HepG2 (cell line): Measurements from ENCODE around the gene ANKS1A. TPM values are rescaled to one million over a fixed set of nuclear protein-coding genes. Genes with fewer than 3 reads are reported as not detected.
A peak's percentile ranks its signal among the peaks of the same experiment; 100 is the strongest.

Experiments used
- ARID2 ChIP-seq: sonication (generic); formaldehyde crosslinking; IDR thresholded peaks from 2 replicates; pipeline ENCODE4 v1.8.1; 2022; ENCODE audit warnings: mild to moderate bottlenecking, missing genetic modification reagents, borderline replicate concordance
- GLI4 ChIP-seq: sonication (generic); formaldehyde crosslinking; IDR thresholded peaks from 2 replicates; pipeline ENCODE4 v1.5.1; 2020; ENCODE audit warnings: missing genetic modification reagents, mild to moderate bottlenecking, moderate library complexity, borderline replicate concordance
- NFAT5 ChIP-seq: sonication (generic); formaldehyde crosslinking; IDR thresholded peaks from 2 replicates; pipeline ENCODE4 v1.4.0; 2020; ENCODE audit warnings: missing genetic modification reagents
- RBM22 ChIP-seq: fragments of 200-400 bp; formaldehyde crosslinking; optimal IDR thresholded peaks from 2 replicates; pipeline ENCODE3; 2017; ENCODE audit warnings: mild to moderate bottlenecking, low read length, moderate library complexity
- RFX5 ChIP-seq: IDR thresholded peaks from 2 replicates; pipeline ENCODE4 v1.6.1; 2011; ENCODE audit warnings: low read depth, low read length, improper control_type of control experiment
- SP1 ChIP-seq, 2 experiments: fragments of 450-650 bp in 1 of 2; sonication (generic) in 1 of 2; formaldehyde crosslinking in 1 of 2; IDR thresholded peaks; 2 replicates each; pipeline versions ENCODE4 v1.4.0 to v1.6.1; 2016 to 2020; ENCODE audit warnings: missing genetic modification reagents in 1 of 2
- ZNF263 ChIP-seq: sonication (generic); formaldehyde crosslinking; IDR thresholded peaks from 2 replicates; pipeline ENCODE4 v1.4.0; 2020; ENCODE audit warnings: missing genetic modification reagents
- ZNF354B ChIP-seq: sonication (generic); formaldehyde crosslinking; IDR thresholded peaks from 2 replicates; pipeline ENCODE4 v1.8.0; 2022; ENCODE audit warnings: mild to moderate bottlenecking, missing genetic modification reagents
- ZNF451 ChIP-seq: sonication (generic); formaldehyde crosslinking; IDR thresholded peaks from 2 replicates; pipeline ENCODE4 v1.5.0; 2020; ENCODE audit warnings: mild to moderate bottlenecking, missing genetic modification reagents
- ZNF652 ChIP-seq: IDR thresholded peaks from 2 replicates; pipeline ENCODE4 v1.6.1; 2016; ENCODE audit warnings: low read depth, borderline replicate concordance
- ZNF879 ChIP-seq: sonication (generic); formaldehyde crosslinking; IDR thresholded peaks from 2 replicates; pipeline ENCODE4 v1.8.1; 2023; ENCODE audit warnings: missing genetic modification reagents
- polyA plus RNA-seq, 8 experiments: library from polyadenylated mRNA; depleted of rRNA in 3 of 8; stranded (reverse) in 7 of 8; unstranded in 1 of 8; fragments of >200 nt; fragmentation: Illumina TruSeq in 4 of 8; extraction: Trizol in 4 of 8; gene quantifications; 2 replicates each; pipeline versions ENCODE4 v1.2.1 to v1.2.3, GENCODE V29; 2011 to 2016; ENCODE audit warnings: low read depth in 4 of 8, missing spikeins in 1 of 8, mixed read lengths in 1 of 8; ENCODE audit not compliant: insufficient read depth in 1 of 8
- total RNA-seq, 5 experiments: library from RNA; depleted of rRNA; stranded (reverse); fragments of >200 nt; fragmentation: Illumina TruSeq; extraction: Trizol; gene quantifications; 2 replicates each; pipeline ENCODE4 v1.2.3, GENCODE V29; 2016; ENCODE audit warnings: low read depth in 1 of 5
- TF ChIP-seq, protein P1 (sequence below): sonication (generic); formaldehyde crosslinking; IDR thresholded peaks from 2 replicates; pipeline ENCODE4 v1.4.0; 2020; ENCODE audit warnings: missing genetic modification reagents, borderline replicate concordance
- TF ChIP-seq, protein P2 (sequence below): sonication (generic); formaldehyde crosslinking; IDR thresholded peaks from 2 replicates; pipeline ENCODE4 v1.5.1; 2020; ENCODE audit warnings: missing genetic modification reagents, mild to moderate bottlenecking, borderline replicate concordance
- TF ChIP-seq, protein P3 (sequence below): sonication (generic); formaldehyde crosslinking; IDR thresholded peaks from 2 replicates; pipeline ENCODE4 v1.4.0; 2020; ENCODE audit warnings: mild to moderate bottlenecking, missing genetic modification reagents, borderline replicate concordance

The ANKS1A gene
- total and polyA plus RNA-seq, 2 of the 13 experiments (the other 11 are each of a cell fraction or from before 2014, with no cell fraction given) = 7.2 to 15.1 TPM

GRCh38 chr6:34888874-34889555 lies at the start of gene ANKS1A (continued):
- no peak for TF ChIP-seq ZNF652 (CRISPR knock-in tag)
- TF ChIP-seq ZNF879 (CRISPR knock-in tag) = 0 out of 2 replicates have a peak, but pooled peaks have one; percentile 57
- TF ChIP-seq NFAT5 (CRISPR knock-in tag) = no peak
- TF ChIP-seq, protein P1, sequence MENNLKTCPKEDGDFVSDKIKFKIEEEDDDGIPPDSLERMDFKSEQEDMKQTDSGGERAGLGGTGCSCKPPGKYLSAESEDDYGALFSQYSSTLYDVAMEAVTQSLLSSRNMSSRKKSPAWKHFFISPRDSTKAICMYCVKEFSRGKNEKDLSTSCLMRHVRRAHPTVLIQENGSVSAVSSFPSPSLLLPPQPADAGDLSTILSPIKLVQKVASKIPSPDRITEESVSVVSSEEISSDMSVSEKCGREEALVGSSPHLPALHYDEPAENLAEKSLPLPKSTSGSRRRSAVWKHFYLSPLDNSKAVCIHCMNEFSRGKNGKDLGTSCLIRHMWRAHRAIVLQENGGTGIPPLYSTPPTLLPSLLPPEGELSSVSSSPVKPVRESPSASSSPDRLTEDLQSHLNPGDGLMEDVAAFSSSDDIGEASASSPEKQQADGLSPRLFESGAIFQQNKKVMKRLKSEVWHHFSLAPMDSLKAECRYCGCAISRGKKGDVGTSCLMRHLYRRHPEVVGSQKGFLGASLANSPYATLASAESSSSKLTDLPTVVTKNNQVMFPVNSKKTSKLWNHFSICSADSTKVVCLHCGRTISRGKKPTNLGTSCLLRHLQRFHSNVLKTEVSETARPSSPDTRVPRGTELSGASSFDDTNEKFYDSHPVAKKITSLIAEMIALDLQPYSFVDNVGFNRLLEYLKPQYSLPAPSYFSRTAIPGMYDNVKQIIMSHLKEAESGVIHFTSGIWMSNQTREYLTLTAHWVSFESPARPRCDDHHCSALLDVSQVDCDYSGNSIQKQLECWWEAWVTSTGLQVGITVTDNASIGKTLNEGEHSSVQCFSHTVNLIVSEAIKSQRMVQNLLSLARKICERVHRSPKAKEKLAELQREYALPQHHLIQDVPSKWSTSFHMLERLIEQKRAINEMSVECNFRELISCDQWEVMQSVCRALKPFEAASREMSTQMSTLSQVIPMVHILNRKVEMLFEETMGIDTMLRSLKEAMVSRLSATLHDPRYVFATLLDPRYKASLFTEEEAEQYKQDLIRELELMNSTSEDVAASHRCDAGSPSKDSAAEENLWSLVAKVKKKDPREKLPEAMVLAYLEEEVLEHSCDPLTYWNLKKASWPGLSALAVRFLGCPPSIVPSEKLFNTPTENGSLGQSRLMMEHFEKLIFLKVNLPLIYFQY = 0 out of 2 replicates have a peak, but pooled peaks have one; percentile 66
- TF ChIP-seq GLI4 (CRISPR knock-in tag) = no peak
- TF ChIP-seq ZNF354B (CRISPR knock-in tag) = peak; percentile 54; the same call in 1 of the 2 replicates
- peak; percentile 82; the same call in 1 of the 2 replicates for TF ChIP-seq ARID2 (CRISPR knock-in tag)
- TF ChIP-seq, protein P2, sequence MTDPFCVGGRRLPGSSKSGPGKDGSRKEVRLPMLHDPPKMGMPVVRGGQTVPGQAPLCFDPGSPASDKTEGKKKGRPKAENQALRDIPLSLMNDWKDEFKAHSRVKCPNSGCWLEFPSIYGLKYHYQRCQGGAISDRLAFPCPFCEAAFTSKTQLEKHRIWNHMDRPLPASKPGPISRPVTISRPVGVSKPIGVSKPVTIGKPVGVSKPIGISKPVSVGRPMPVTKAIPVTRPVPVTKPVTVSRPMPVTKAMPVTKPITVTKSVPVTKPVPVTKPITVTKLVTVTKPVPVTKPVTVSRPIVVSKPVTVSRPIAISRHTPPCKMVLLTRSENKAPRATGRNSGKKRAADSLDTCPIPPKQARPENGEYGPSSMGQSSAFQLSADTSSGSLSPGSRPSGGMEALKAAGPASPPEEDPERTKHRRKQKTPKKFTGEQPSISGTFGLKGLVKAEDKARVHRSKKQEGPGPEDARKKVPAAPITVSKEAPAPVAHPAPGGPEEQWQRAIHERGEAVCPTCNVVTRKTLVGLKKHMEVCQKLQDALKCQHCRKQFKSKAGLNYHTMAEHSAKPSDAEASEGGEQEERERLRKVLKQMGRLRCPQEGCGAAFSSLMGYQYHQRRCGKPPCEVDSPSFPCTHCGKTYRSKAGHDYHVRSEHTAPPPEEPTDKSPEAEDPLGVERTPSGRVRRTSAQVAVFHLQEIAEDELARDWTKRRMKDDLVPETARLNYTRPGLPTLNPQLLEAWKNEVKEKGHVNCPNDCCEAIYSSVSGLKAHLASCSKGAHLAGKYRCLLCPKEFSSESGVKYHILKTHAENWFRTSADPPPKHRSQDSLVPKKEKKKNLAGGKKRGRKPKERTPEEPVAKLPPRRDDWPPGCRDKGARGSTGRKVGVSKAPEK (CRISPR knock-in tag) = no peak
- TF ChIP-seq RBM22 = no peak
- TF ChIP-seq ZNF451 (CRISPR knock-in tag) = peak; percentile 88
- no peak for TF ChIP-seq RFX5
- TF ChIP-seq SP1 (IDR thresholded peaks at IDR 0.05) = no peak
- TF ChIP-seq SP1 (CRISPR knock-in tag; IDR thresholded peaks at IDR 0.05) = peak; percentile 95
- TF ChIP-seq, protein P3, sequence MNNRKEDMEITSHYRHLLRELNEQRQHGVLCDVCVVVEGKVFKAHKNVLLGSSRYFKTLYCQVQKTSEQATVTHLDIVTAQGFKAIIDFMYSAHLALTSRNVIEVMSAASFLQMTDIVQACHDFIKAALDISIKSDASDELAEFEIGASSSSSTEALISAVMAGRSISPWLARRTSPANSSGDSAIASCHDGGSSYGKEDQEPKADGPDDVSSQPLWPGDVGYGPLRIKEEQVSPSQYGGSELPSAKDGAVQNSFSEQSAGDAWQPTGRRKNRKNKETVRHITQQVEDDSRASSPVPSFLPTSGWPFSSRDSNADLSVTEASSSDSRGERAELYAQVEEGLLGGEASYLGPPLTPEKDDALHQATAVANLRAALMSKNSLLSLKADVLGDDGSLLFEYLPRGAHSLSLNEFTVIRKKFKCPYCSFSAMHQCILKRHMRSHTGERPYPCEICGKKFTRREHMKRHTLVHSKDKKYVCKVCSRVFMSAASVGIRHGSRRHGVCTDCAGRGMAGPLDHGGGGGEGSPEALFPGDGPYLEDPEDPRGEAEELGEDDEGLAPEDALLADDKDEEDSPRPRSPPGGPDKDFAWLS (CRISPR knock-in tag) = no peak
- no peak for TF ChIP-seq ZNF263 (CRISPR knock-in tag)
